GM12892 (cell line): ENCODE results near the gene SLC25A13.

Source experiments
- POLR2A ChIP-seq: IDR thresholded peaks from 2 replicates; pipeline ENCODE4 v1.6.1; 2011; ENCODE audit warnings: low read depth, low read length, control low read depth
- POLR2AphosphoS5 ChIP-seq: IDR thresholded peaks from 2 replicates; pipeline ENCODE4 v1.6.1; 2011; ENCODE audit warnings: low read depth, low read length, control low read depth
- TAF1 ChIP-seq: IDR thresholded peaks from 2 replicates; pipeline ENCODE4 v1.6.1; 2011; ENCODE audit warnings: low read depth, mild to moderate bottlenecking, control low read depth, low read length, borderline replicate concordance

- TF ChIP-seq POLR2A (no peak), TAF1 (no peak), POLR2AphosphoS5 (no peak)
Observed at GRCh38 chr7:96287132-96287531, 34.8 kb downstream of the SLC25A13 start.
